ENCODE measurements around the gene MAP3K4. TPM values are rescaled to one million over a fixed set of nuclear protein-coding genes. Genes with fewer than 3 reads are reported as not detected.

MAP3K4 gene
- total and polyA plus RNA-seq, 2 of the 4 experiments (the other 2 are of a cell fraction) = 11.5 to 20.4 TPM

GRCh38 chr6:161127071-161127740 is 135.6 kb downstream of the MAP3K4 start:
- Histone ChIP-seq H2BK5ac (ENCODE audit: low read depth, low read length, poor library complexity, severe bottlenecking) (no peak overlapping the region), H3K79me1 (ENCODE audit: low read depth in 1 of 2, low read length in 2 of 2) (no peaks in the 10 kb centered on the region; a peak in 1 of 4 replicates), H3K9me1 (ENCODE audit: insufficient read depth, low read length) (no peaks in the 10 kb centered on the region; the same call in none of the 2 replicates), H2AFZ (replicated peaks; ENCODE audit: low read length, poor library complexity) (no peak overlapping the region), H3K27ac (ENCODE audit: insufficient read depth, low read length) (no peak overlapping the region), H2BK20ac (ENCODE audit: low read depth, low read length) (no peak overlapping the region), H3K4me1 (ENCODE audit: control insufficient read depth, insufficient read depth, low read length) (peaks cover 4% of the 10 kb centered on the region; the same call in 1 of the 2 replicates), H3K18ac (ENCODE audit: low read depth, low read length) (no peak overlapping the region), H2AK5ac (ENCODE audit: low read depth, low read length) (no peak overlapping the region), H3K4ac (ENCODE audit: low read depth, low read length) (no peak overlapping the region), H3K56ac (ENCODE audit: extremely low read depth, insufficient read depth, low read length) (no peak overlapping the region), H3K9me3 (ENCODE audit: control insufficient read depth, insufficient read depth, low read length) (0 out of 2 replicates have a peak, but pooled peaks cover 2% of the 10 kb centered on the region), H2BK120ac (ENCODE audit: low read depth, low read length) (no peak overlapping the region), H3K4me3 (ENCODE audit: insufficient read depth, low read depth, low read length) (no peak overlapping the region), H3K23ac (ENCODE audit: low read depth, low read length) (no peak overlapping the region), H4K20me1 (ENCODE audit: insufficient read depth, low read length) (no peaks in the 10 kb centered on the region), H4K91ac (ENCODE audit: insufficient read depth, low read depth, low read length) (no peak overlapping the region), H3K27me3 (ENCODE audit: control insufficient read depth, insufficient read depth, low read length) (no peaks in the 10 kb centered on the region), H4K5ac (ENCODE audit: low read depth, low read length) (no peak overlapping the region), H3K9ac (ENCODE audit: low read depth, low read length) (no peak overlapping the region), H2BK15ac (ENCODE audit: low read depth, low read length) (no peak overlapping the region), H3K36me3 (ENCODE audit: control insufficient read depth, insufficient read depth, low read length) (peaks cover 3% of the 10 kb centered on the region), H4K8ac (ENCODE audit: low read depth in 2 of 2, low read length in 2 of 2) (no peak overlapping the region), H2AK9ac (replicated peaks; ENCODE audit: low read depth, low read length, poor library complexity) (no peak overlapping the region), H3K14ac (replicated peaks; ENCODE audit: low read depth, low read length) (no peak overlapping the region), H3K4me2 (ENCODE audit: low read depth, low read length) (no peak overlapping the region)
- DNase-seq (no peak), ATAC-seq (ENCODE audit: low read depth) (no peak)
- WGBS, 2 experiments (ENCODE audit: extremely low coverage in 2 of 2, insufficient read length in 1 of 2) = 100% methylated on average over 1 of the region's 7 CpGs; no CpG with 5 or more reads in 1 of the 2 experiments
- CTCF ChIA-PET = no interaction called here
- dilution Hi-C loops (cut with HindIII; ENCODE audit: low sequenced_read_pairs, unreplicated experiment) = no loop called here
- in situ Hi-C loops (cut with MboI; ENCODE audit: low sequenced_read_pairs) = no loop called here
- BruUV-seq (replicated peaks) = no TSS peak
- POLR2A ChIA-PET (ENCODE audit: unreplicated experiment) = no interaction called here
- intact Hi-C loops (cut with micrococcal nuclease) = no loop called here
- TF ChIP-seq RAD21 (IDR thresholded peaks at IDR 0.05; ENCODE audit: low read length) (no peak), CTCF (conservative IDR thresholded peaks at IDR 0.05; ENCODE audit: low read depth, low read length) (no peak)
